Heart left ventricle (tissue), 13 donors: ENCODE results near the gene ASPA.

ENCODE experiments used
- POLR2A ChIP-seq, 2 donors: fragments of 450-650 bp; IDR thresholded peaks; one replicate each; pipeline ENCODE4 v1.6.1; 2017; ENCODE audit warnings: antibody characterized with exemption in 2 of 2, mild to moderate bottlenecking in 2 of 2, moderate library complexity in 2 of 2
- TF ChIP-seq, protein P1 (sequence below), 12 donors: fragments of 200-600 bp; sonication (generic) in 4 of 12; IDR thresholded peaks; one replicate each; pipeline versions ENCODE4 v1.5.0 to v1.8.0; 2018 to 2022; ENCODE audit warnings: antibody characterized with exemption in 12 of 12, mild to moderate bottlenecking in 5 of 12
- donor health status: ischemic (EF 13 %, LVEDD 7.1; RV severe dilation, severe dysfunction).
- donor health status: DM: no; HTN: yes; CAD: no.
- donor health status: DM: no; HTN: no; CAD: no.
- donor health status: ischemic (EF 25% LVEDD 6.9; RV normal size, moderate dysfunction).
- donor health status: ischemic (EF 25% LVEDD 5.7; RV mildly dilated, moderate dysfunction).
- donor health status: ischemic (EF 35%, LVEDD 5.7; RV mildly dilated, moderate dysfunction).
- donor health status: nonischemic (EF 11% LVEDD 7.7; RV severe dilation, severe dysfunction).
- donor health status: DM: yes; HTN: yes; CAD: no.
- donor health status: PGD.
- donor health status: ischemic (EF 29% LVEDD 5.4; RV normal size, mild dysfunction).
- donor health status: nonischemic (EF 23%, LVEDD 6.1; RV moderate dilation, normal function).

DNA sequence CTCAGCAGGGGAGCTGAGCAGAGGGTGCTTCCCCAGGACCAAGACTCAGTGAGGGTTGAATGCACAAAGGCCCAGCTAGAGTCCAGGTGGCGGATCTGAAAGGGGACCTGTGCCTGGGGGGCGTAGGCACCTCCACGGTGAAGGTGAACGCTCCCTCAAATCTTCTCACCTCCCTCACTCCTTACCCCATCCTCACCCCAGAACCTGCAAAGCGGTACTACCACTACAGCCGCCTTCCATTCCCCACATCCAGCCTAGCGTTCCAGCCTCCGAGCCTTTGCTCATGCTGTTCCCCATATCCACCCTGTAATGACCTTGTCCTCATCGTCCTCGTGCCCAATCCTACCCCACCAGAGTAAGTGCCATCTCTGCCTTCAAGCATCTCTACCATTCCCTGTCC lies 51.2 kb downstream of the ASPA start:
- TF ChIP-seq, protein P1, sequence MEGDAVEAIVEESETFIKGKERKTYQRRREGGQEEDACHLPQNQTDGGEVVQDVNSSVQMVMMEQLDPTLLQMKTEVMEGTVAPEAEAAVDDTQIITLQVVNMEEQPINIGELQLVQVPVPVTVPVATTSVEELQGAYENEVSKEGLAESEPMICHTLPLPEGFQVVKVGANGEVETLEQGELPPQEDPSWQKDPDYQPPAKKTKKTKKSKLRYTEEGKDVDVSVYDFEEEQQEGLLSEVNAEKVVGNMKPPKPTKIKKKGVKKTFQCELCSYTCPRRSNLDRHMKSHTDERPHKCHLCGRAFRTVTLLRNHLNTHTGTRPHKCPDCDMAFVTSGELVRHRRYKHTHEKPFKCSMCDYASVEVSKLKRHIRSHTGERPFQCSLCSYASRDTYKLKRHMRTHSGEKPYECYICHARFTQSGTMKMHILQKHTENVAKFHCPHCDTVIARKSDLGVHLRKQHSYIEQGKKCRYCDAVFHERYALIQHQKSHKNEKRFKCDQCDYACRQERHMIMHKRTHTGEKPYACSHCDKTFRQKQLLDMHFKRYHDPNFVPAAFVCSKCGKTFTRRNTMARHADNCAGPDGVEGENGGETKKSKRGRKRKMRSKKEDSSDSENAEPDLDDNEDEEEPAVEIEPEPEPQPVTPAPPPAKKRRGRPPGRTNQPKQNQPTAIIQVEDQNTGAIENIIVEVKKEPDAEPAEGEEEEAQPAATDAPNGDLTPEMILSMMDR (IDR thresholded peaks at IDR 0.05), result no peak
- TF ChIP-seq POLR2A (IDR thresholded peaks at IDR 0.05), result no peak
